Smooth muscle cell of the umbilical artery (primary cell): ENCODE data around the gene SLC25A19. TPM values are rescaled to one million over a fixed set of nuclear protein-coding genes. Genes with fewer than 3 reads are reported as not detected.

Experiments
- total RNA-seq: library from RNA; depleted of rRNA; stranded (reverse); fragments of >200 nt; gene quantifications from 2 replicates; pipeline ENCODE4 v1.2.3, GENCODE V29; 2014

Gene SLC25A19
- 4.8 and 8.6 TPM in 2 replicates for total RNA-seq

GRCh38 chr17:75289115-75289831, at the start of gene SLC25A19:
SLC25A19 (minus strand) TSS chr17:75289433; CDS start chr17:75286764, 2,669 bp downstream.

GRCh38 chr17:75270966-75271232, 18.3 kb downstream of the SLC25A19 start, which contains the start of gene MIF4GD:
MIF4GD (minus strand) TSS chr17:75271231; CDS start chr17:75270195, 1,036 bp downstream.

GRCh38 chr17:75261336-75262111, 27.7 kb downstream of the SLC25A19 start, which contains the start of the genes GGA3 and MRPS7:
GGA3 (minus strand) TSS chr17:75261606; CDS start chr17:75261587, 19 bp downstream.
MRPS7 (plus strand) TSS chr17:75261879; CDS start chr17:75261901, 22 bp downstream.

Other genes with a start within 250 kb of the SLC25A19 start
- gene ATP5PD, start 242.5 kb downstream of the SLC25A19 start, total RNA-seq = 202 and 315 TPM in 2 replicates
- 12.2 and 20.9 TPM in 2 replicates for gene KCTD2, start 242.2 kb downstream of the SLC25A19 start, total RNA-seq
- 7.4 and 12.3 TPM in 2 replicates for gene SLC16A5, start 201.5 kb downstream of the SLC25A19 start, total RNA-seq
- gene ARMC7, start 179.5 kb downstream of the SLC25A19 start, total RNA-seq = 1.8 and 2.8 TPM in 2 replicates
- gene NT5C, start 157.7 kb downstream of the SLC25A19 start, total RNA-seq = 23.8 and 29.9 TPM in 2 replicates
- 93.2 and 179 TPM in 2 replicates for gene JPT1, start 134.9 kb downstream of the SLC25A19 start, total RNA-seq
- gene SUMO2, start 106.5 kb downstream of the SLC25A19 start, total RNA-seq = 79.5 and 89.1 TPM in 2 replicates
- gene NUP85, start 83.8 kb downstream of the SLC25A19 start, total RNA-seq = 18.7 and 24.6 TPM in 2 replicates
- gene GGA3, start 27.8 kb downstream of the SLC25A19 start, total RNA-seq = 9.8 and 17.8 TPM in 2 replicates
- 28.9 and 32.4 TPM in 2 replicates for gene MRPS7, start 27.6 kb downstream of the SLC25A19 start, total RNA-seq
- 5.6 and 6.2 TPM in 2 replicates for gene MIF4GD, start 18.2 kb downstream of the SLC25A19 start, total RNA-seq
- 83.1 and 102 TPM in 2 replicates for gene GRB2, start 116.2 kb upstream of the SLC25A19 start, total RNA-seq
- 39.2 and 69.2 TPM in 2 replicates for gene TMEM94, start 167.2 kb upstream of the SLC25A19 start, total RNA-seq
- 6.5 and 11.2 TPM in 2 replicates for gene CASKIN2, start 226.1 kb upstream of the SLC25A19 start, total RNA-seq
- gene TSEN54, start 227.1 kb upstream of the SLC25A19 start, total RNA-seq = 11.6 and 17.8 TPM in 2 replicates
- 0.74 and 1.2 TPM in 2 replicates for gene LLGL2, start 236.3 kb upstream of the SLC25A19 start, total RNA-seq